Testis (tissue), 3 donors: ENCODE data around the gene HPSE2. TPM values are rescaled to one million over a fixed set of nuclear protein-coding genes. Genes with fewer than 3 reads are reported as not detected.
A peak's percentile ranks its signal among the peaks of the same experiment; 100 is the strongest.

Experiments used
- DNase-seq: peaks from one replicate; pipeline ENCODE4 v3.0.0-alpha.2; 2019
- H3K27ac ChIP-seq, 2 donors: fragments of 200-600 bp; sonication (generic); one replicate each; pipeline ENCODE4 v1.5.1; 2019
- H3K27me3 ChIP-seq: fragments of 200-600 bp; sonication (generic); one replicate; pipeline ENCODE4 v1.5.1; 2019
- H3K36me3 ChIP-seq: fragments of 200-600 bp; sonication (generic); one replicate; pipeline ENCODE4 v1.5.1; 2017; ENCODE audit warnings: low read depth; ENCODE audit errors: missing control alignments
- H3K4me1 ChIP-seq: fragments of 200-600 bp; sonication (generic); one replicate; pipeline ENCODE4 v1.5.1; 2019
- H3K4me3 ChIP-seq, 2 donors: fragments of 200-600 bp; sonication (generic); one replicate each; pipeline ENCODE4 v1.5.1; 2017 to 2019
- H3K9me3 ChIP-seq: fragments of 200-600 bp; sonication (generic); one replicate; pipeline ENCODE4 v1.5.1; 2017
- CTCF ChIP-seq, 3 experiments: fragments of 450-650 bp in 2 of 3; fragments of 200-600 bp in 1 of 3; sonication (generic) in 1 of 3; IDR thresholded peaks; one replicate each; pipeline ENCODE4 v1.5.1; 2016 to 2019; ENCODE audit warnings: antibody characterized with exemption in 3 of 3, mild to moderate bottlenecking in 2 of 3, moderate library complexity in 1 of 3
- POLR2A ChIP-seq: fragments of 450-650 bp; IDR thresholded peaks from one replicate; pipeline ENCODE4 v1.6.1; 2017; ENCODE audit warnings: antibody characterized with exemption, mild to moderate bottlenecking, moderate library complexity
- WGBS, 2 donors: methylation state at CpG; one replicate each; pipeline ENCODE4 v1.1.5; 2018; 5-methylcytosine and 5-hydroxymethylcytosine counted together
- intact Hi-C: fragments of 100-400 bp; cut with DNase I; formaldehyde crosslinking; loops from one replicate; pipeline ENCODE4 v1.15.1; 2023; ENCODE audit warnings: low total_unique reads
- polyA plus RNA-seq: library from polyadenylated mRNA; stranded (reverse); fragments of 350-450 nt; fragmentation: Illumina TruSeq; extraction: RNeasy Lipid Tissue Mini Kit (QIAGEN cat#74804); gene quantifications from one replicate; pipeline ENCODE4 v1.2.3, GENCODE V29; 2014; ENCODE audit warnings: low read depth, low replicate concordance; ENCODE audit not compliant: insufficient read depth
- total RNA-seq, 2 donors: library from RNA; depleted of rRNA; stranded (reverse); fragments of >200 nt; gene quantifications; one replicate each; pipeline ENCODE4 v1.2.3, GENCODE V29; 2016

HPSE2 gene
- total and polyA plus RNA-seq, 3 donors from 2014 or later = 1.7 to 4.1 (median 2.5) TPM

GRCh38 chr10:98446151-98446660 is 789.4 kb downstream of the HPSE2 start:
- WGBS, 2 donors = 1 to 2% methylated on average over 10 to 28 of the region's 28 CpGs
- Histone ChIP-seq H3K27me3 (no peaks in the 10 kb centered on the region), H3K27ac (peak overlapping the region; percentile 85 to 92), H3K9me3 (no peaks in the 10 kb centered on the region), H3K4me3 (peak overlapping the region; percentile 93), H3K4me1 (no peaks in the 10 kb centered on the region), H3K36me3 (no peaks in the 10 kb centered on the region)
- DNase-seq = peak; percentile 59
- TF ChIP-seq CTCF (IDR thresholded peaks at IDR 0.05) (no peak), POLR2A (no peak)
- intact Hi-C loops = no loop called here

- Histone ChIP-seq H3K27me3 (no peaks in the 10 kb centered on the region), H3K9me3 (no peaks in the 10 kb centered on the region), H3K27ac (no peak overlapping the region), H3K4me1 (no peaks in the 10 kb centered on the region), H3K36me3 (no peaks in the 10 kb centered on the region), H3K4me3 (no peak overlapping the region)
- DNase-seq = no peak
- 58 to 66% methylated on average over 10 of the region's 10 CpGs for WGBS, 2 donors
- intact Hi-C loops = no loop called here
- TF ChIP-seq CTCF (IDR thresholded peaks at IDR 0.05) = no peak
- TF ChIP-seq POLR2A = no peak
Observed at GRCh38 chr10:98445200-98445812, 790.3 kb downstream of the HPSE2 start.

GRCh38 chr10:98444314-98445006 is 791.2 kb downstream of the HPSE2 start:
- H3K9me3 ChIP-seq = no peaks in the 10 kb centered on the region
- intact Hi-C loops = no loop called here
- no peaks in the 10 kb centered on the region for H3K36me3 ChIP-seq
- 81 to 98% methylated on average over 8 to 9 of the region's 9 CpGs for WGBS, 2 donors
- H3K27me3 ChIP-seq = no peaks in the 10 kb centered on the region
- no peak overlapping the region for H3K27ac ChIP-seq
- no peaks in the 10 kb centered on the region for H3K4me1 ChIP-seq
- H3K4me3 ChIP-seq = no peak overlapping the region
- no peak for DNase-seq
- TF ChIP-seq POLR2A (no peak), CTCF (IDR thresholded peaks at IDR 0.05) (no peak)

GRCh38 chr10:98438715-98439114 is 796.9 kb downstream of the HPSE2 start:
- WGBS, 2 donors = 91 to 93% methylated on average over 4 of the region's 4 CpGs

More at GRCh38 chr10:98438715-98439114, 796.9 kb downstream of the HPSE2 start:
- Histone ChIP-seq H3K27me3 (no peaks in the 10 kb centered on the region), H3K36me3 (no peaks in the 10 kb centered on the region), H3K9me3 (no peaks in the 10 kb centered on the region), H3K27ac (no peak overlapping the region), H3K4me1 (no peaks in the 10 kb centered on the region), H3K4me3 (no peak overlapping the region)
- no peak for DNase-seq
- TF ChIP-seq CTCF (IDR thresholded peaks at IDR 0.05) (no peak), POLR2A (no peak)
- intact Hi-C loops = no loop called here
